GM21381 (cell line): Measurements from ENCODE around the gene SRPRA.
"Not testable (repeated sequence)": the region's sequence is repeated elsewhere in the genome, so short reads cannot be mapped to it uniquely, and the experiment has no call there.

ENCODE experiments used
- ATAC-seq: cut with Tn5 transposase; IDR thresholded peaks from one replicate; pipeline ENCODE4 v1.9.1; 2021; ENCODE audit warnings: mild to moderate bottlenecking, moderate library complexity; ENCODE audit not compliant: unreplicated experiment

Gene SRPRA

GRCh38 chr11:126284829-126285228, 16.1 kb upstream of the SRPRA start:
- peak; percentile 52 for ATAC-seq

DNA sequence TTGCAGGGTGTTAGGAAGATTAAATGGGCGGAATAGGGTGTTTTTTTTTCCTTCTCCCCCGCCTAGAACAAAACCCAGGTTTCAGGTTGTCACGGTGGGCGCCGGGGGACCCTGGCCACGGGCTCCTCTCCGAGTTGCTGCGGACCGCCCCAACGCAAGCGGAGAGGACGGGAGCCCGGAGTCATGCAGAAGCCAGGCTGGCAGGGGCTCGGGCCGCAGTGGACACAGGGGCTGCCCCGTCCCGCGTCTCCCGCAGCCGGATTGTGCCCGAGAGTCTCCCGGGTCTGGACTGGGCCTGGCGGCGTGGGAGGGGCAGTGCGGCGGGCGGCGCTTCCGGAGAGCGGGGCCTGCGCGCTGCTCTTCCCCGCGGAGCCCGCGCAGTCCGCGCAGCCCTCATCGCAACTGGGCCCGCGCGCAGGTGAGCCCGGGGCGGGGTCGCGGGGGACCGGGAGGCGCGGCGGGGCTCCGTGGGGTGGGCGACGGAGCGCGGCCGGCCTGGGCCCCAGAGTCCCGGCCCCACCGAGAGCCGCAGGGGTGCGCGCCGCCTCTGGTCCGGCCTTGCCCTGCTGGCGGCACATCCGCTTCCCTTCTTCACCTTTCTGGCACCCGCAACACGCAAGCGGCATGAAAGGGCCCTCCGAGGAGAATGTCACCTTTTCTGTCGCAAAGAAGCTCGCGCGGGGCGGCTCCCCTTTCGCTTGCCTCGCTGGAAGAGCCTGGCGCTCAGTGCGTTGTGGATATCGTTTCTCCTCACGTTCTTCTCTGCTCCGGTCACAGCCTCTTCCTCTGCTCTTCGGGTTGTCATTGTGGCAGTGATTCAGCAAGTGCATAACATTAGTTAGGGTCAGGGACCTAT, 14.3 kb upstream of the SRPRA start, which contains the start of gene TIRAP:
Gene TIRAP (plus strand): TSS at position 358 of the 856 bp plus-strand sequence. CDS start 7,802 bp downstream, outside the sequence.
- peak; percentile 59 for ATAC-seq

DNA sequence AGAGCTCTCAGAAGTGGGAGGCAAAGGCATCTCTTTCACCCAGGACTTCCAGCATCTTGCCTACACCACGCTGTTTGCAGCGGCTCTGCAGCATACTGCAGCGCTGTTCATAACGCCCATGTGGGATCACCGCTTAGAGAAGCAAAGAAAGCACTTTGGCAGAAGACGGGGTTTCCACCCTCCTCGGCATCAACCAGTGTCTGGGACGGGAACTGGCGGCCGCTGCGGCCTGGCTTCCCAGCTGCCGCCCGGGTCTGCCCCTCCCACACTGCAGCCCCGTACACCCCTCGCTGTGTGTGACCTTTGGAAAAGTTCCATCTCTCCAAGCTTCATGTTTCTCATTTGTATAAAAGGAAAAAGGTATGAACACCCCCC, 13.7 kb upstream of the SRPRA start:
- ATAC-seq: no peak

DNA sequence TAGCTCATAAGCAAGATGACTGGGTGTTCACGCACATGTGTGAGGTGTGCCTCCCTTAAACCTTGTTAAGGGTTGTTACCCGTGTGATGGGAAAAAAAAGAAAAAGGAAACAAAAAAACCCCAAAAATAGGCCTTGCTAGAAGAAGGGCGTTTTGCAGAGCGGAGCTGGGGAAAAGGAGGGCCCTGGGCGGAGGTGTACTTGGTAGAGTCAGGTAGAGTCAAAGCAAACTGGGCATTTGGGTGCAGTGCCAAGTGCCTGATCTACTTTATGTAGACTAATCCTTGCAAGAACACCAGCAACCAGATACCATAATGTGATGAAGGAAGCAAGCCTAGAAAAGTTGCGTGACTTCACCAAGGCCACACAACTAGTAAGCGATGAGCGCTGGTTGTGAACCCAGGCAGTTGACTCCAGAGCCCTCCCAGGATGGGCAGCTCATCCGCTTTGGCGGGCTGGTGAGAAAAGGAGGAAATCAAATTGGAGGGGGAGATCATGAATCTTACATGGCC, 13.0 kb upstream of the SRPRA start:
- ATAC-seq: no peak

DNA sequence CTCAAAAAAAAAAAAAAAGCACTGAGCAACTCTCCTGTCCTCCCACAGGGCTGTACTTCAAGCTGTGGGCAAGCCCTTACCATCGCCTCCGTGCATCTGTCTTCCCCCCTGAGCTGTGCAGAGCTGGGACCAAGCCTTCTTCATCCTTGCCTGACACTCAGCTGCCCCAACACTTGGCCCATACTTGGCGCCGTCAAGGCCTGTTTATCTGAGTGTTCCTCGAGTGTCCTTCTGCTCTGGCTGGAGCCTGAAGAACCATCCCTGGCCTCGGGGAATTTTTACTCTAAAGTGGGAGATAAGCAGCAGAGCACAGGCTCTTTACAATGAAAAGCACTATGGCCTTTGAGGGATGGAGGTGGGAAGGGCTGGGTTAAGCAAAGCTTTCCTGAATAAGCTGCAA, 12.6 kb upstream of the SRPRA start:
- ATAC-seq: no peak

DNA sequence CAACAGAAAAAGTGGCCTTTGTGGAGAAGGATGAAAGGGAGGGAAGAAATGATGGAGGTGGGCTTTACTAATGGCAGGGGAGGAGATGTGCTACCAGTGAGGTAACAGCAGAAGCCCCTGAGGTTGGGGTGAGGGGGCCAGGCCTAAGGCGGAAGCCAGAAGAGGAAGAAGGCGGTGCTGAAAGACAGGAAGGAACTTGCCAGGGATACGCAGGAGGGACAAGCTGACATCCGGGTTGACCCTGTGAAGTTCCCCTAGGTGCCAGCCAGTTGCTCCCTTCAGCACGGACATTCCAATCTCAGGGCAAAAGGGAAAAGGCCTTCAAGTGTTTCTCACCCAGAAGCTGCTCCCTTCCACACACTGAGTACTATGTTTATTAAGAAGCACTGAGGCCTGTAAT, 11.9 kb upstream of the SRPRA start:
- no peak for ATAC-seq

DNA sequence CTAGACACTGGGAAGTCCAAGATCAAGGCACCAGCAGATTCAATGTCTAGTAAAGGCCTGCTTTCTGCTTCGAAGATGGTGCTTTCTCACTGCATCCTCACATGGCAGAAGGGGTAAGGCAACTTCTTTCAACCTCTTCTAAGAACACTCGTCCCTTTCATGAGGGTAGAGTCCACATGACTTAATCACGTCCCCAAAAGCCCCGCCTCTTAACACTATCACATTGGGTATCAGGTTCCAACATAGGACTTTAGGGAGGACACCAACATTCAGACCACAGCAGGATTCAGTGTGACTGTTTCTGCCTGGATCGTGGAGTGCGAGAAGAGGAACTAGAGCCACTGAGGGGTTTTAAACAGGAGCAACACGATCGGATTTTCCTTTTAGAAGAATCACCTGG, 10.5 kb upstream of the SRPRA start:
- no peak for ATAC-seq

GRCh38 chr11:126277780-126278179, 9.1 kb upstream of the SRPRA start:
- ATAC-seq: no peak

DNA sequence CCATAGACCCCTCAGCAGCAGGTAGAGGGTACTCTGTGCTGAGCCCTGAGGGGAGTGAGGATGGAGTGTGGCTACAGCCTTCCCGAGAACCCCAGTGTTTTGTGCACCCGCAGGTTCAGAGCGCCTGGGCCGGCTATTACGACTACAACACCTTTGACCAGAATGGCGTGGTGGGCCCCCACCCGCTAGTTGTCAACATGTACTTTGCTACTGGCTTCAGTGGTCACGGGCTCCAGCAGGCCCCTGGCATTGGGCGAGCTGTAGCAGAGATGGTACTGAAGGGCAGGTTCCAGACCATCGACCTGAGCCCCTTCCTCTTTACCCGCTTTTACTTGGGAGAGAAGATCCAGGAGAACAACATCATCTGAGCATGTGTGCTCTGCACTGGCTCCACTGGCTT, 8.6 kb upstream of the SRPRA start:
- no peak for ATAC-seq

DNA sequence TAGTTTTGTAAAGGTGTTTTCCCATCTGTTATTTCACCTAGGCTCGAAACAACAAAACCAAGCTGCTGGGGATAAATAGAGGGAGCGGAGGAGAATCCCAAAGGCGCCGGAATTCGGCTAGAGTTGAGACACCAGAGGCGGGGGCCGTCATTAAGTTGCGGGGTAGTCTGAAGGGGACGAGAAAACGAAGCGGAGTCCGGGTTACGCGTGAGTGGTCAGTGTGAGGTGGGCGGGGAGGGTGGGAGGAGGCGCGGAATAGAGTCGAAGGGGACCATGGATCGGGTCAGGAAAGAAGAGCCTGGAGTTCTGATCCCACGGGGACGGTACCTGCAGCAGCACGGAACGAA, 361 bp downstream of the SRPRA start:
- no peak for ATAC-seq

DNA sequence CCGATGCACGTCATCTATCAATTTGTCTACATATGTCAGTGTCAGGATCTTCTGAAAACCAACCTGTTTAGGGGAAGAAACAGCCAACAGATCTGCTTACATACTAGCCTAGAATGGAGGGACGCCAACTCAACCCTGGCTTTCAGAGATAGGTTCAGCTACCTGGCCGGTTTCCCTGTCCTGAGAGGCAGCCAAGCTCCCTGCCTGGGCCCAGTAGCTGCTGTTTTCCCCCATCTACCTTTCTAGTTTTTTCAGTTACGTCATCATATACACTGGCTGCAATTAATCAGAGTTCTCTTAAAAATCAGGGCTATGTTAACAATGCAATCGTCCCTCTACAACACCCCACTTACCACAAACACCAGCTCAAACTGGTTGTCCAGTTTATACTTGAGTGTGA, 1.0 kb downstream of the SRPRA start:
- no peak for ATAC-seq

- ATAC-seq: no peak
Measured at GRCh38 chr11:126265811-126266210, 2.9 kb downstream of the SRPRA start.

DNA sequence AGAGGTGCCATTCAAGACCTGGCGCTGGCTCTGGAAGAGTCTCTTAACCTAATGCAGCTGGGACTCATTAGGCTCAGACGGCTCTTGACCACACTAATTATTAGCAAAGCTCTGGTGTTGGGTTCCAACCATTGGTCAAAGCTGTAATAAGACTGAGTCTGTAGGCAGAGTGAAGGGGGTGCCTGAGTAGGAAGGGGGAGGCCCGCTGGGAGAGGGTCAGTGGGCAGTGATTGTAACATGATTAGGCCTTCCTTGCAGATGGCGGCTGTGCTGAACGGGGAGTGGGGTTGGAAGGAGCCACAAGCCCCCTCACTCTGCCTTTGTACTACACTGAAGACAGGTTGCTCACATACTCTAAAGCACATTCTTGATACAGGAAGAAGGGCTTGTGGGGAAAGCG, 5.2 kb downstream of the SRPRA start:
- no peak for ATAC-seq

DNA sequence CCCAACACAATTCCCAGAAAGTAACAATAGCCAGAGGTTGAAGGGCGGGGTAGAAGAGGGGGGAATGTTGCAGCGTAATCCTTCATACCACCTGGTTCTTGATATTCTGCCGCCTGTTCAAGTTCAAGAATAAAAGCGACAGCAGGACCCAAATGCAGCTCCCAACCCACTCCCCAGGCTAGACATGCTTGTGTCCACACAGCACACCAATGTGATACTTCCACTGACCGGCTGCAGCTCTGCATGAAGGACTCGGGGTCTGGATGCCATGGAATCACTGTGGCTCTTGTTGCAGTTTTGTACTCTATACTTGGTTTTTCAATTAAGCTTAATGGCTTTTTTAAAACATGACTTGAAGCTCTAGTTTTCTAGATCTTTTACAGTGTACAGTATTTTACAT, 6.5 kb downstream of the SRPRA start:
- ATAC-seq: no peak

- no peak for ATAC-seq
Measured at GRCh38 chr11:126257764-126258163, 10.9 kb downstream of the SRPRA start.

GRCh38 chr11:126257144-126257543, 11.6 kb downstream of the SRPRA start:
- ATAC-seq: no peak

GRCh38 chr11:126256216-126256615, 12.5 kb downstream of the SRPRA start:
- no peak for ATAC-seq

- not testable (repeated sequence) for ATAC-seq
Measured at GRCh38 chr11:126255507-126255906, 13.2 kb downstream of the SRPRA start.

GRCh38 chr11:126254819-126255218, 13.9 kb downstream of the SRPRA start:
- ATAC-seq: no peak

DNA sequence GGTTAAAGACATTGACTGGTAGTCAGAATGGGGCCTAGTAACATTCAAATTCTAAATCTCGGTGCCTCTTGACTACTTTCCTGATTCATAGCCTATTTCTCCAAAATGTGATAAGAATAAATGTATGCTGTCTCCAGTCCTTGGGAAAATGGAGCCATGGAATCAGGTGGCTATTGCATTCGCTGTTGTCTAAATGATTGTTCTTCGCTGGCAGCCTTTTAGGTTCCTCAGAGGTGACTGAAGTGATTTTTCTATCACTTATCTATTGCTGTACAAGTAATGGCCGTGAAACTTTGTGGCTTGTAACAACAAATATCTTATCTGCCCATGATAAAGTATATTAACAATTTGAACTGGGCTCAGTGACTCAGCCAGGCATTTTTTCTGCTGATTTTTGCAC, 15.4 kb downstream of the SRPRA start:
- ATAC-seq: no peak

- no peak for ATAC-seq
Measured at GRCh38 chr11:126246636-126247035, 22.1 kb downstream of the SRPRA start.

DNA sequence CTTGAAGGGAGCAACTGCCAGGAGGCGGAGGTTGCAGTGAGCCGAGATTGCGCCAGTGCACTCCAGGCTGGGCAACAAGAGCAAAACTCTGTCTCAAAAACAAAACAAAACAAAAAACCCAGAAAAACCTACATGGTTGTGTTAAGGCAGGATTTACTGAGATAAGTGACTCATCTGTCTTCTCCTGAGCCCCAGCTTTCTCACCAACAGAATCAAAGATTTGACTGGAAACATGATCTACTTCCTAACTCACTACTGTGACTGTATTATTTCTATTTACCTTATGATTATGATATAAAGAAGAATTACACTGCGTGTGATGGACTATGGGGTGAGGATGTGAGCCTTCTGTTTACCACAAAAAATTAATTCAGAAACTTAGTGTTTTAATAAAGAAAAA, 35.3 kb downstream of the SRPRA start:
- no peak for ATAC-seq

- ATAC-seq: no peak
Measured at GRCh38 chr11:126232683-126233082, 36.0 kb downstream of the SRPRA start.
